ENCODE measurements around the gene GPR179.
"Not testable (repeated sequence)": the region's sequence is repeated elsewhere in the genome, so short reads cannot be mapped to it uniquely, and the experiment has no call there.

GPR179 gene

DNA sequence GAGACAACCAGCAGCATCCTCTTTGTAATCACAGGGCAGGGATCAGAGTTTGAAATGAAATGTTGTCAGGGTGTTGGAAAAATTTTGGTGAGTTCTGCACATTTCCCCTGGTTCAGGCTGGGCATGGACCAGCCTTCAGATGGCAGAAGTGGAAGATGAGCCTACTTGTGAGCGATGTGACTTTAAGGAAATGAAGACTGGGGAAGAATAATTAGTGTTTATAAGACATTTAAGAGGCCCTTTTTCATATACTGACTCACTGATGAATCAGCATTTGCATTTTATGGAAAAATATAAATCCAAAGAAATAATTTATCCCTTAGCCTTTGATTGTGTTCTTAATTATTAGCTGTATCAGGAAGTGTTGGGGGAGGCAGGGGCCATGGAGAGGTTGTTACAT is 20.9 kb downstream of the GPR179 start:
- DNase-seq = no peak

DNA sequence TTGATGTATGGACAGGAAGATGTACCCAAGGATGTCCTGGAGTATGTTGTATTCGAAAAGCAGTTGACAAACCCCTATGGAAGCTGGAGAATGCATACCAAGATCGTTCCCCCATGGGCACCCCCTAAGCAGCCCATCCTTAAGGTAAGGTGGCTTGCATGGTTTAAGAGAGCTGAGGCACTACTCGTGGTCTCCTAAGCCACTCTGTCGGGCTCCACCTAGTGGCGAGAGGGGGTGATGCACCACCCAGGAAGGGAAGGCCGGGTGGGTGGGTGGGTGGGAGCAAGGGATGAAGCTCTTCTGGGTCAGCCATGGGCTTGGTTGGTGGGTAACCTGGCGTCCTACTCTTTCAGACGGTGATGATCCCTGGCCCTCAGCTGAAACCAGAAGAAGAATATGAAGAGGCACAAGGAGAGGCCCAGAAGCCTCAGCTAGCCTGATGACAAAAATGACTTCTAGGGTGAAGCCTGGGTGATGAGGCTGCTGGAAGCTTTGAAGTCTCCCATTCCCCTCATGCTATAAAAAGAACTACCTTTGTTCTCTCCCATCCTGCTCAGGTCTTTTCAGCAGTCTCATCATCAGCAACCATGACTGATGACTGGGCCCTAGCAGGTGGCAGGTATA is 21.5 kb downstream of the GPR179 start:
- DNase-seq = peak; percentile 75

DNA sequence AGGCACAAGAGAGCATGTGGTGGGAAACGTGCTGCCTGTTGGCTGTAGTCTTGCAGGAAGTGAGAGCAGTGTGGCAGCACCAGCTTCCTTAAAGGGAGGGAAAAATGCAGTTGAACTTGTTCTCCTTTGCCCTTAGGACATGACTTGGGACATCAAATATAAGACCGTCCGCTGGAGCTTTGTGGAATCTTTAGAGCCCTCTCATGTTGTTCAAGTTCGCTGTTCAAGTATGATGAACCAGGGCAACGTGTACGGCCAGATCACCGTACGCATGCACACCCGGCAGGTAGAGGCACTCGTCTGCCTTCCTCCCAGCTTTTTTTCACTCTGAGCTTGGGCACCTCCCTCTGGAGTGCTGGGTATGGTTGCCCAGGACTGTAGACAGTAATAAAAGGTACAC is 23.3 kb downstream of the GPR179 start:
- DNase-seq = no peak

GRCh38 chr17:38317081-38317480 is 26.7 kb downstream of the GPR179 start:
- DNase-seq = no peak

DNA sequence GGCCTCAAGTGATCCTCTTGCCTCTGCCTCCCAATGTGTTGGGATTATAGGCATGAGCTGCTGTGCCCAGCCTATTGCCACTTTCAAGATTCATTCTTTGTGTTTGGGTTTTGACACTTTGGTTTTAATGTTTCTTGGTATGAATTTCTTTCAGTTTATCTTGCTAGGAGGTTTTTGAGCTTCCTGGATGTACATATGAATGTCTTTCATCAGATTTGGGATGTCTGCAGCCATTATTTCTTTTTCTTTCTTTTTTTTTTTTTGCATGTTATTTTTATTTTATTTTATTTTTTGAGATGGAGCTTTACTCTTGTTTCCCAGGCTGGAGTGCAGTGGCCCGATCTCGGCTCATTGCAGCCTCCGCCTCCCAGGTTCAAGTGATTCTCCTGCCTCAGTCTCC is 28.3 kb downstream of the GPR179 start:
- no peak for DNase-seq

DNA sequence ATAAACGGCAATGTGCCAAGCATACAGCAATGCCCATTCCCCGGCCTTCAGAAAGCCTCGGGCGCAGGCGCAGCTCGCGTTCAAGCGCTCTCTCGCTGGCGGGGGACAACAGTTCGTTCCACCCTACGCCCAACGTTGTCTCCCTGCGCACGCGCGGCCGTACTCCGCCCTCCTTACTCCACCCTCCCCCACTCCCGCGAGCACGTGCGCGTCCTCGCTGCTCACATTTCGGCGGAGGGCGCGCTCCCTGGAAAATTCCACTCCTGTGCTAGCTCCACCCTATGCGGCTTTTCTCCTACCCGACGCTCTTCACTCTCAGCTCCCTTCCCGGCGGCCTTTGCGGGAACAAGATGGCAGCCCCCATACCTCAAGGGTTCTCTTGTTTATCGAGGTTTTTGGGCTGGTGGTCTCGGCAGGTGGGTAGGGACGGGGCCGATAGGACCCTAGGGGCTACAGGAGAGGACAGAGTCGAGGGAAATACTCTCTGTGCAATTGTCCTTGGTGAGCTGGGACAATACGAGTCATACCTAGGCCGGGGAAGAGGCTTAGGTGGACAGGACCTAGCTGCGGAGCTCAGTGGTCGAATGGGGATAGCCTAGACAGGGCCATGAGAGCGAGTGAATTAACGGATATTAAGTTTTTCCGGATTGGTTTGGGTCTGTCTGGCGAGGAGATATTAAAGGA is 46.8 kb downstream of the GPR179 start, which contains the start of gene MRPL45:
MRPL45 (plus strand) TSS at position 335 of the 684 bp plus-strand sequence; CDS start at position 351, 16 bp downstream.
- DNase-seq = peak; percentile 97

- DNase-seq = not testable (repeated sequence)
These were observed 48.0 kb downstream of the GPR179 start for GRCh38 chr17:38295602-38296365.

- not testable (repeated sequence) for DNase-seq
These were observed 54.0 kb downstream of the GPR179 start for GRCh38 chr17:38289760-38290159.

- DNase-seq = not testable (repeated sequence)
These were observed 55.4 kb downstream of the GPR179 start for GRCh38 chr17:38288217-38288827.

DNA sequence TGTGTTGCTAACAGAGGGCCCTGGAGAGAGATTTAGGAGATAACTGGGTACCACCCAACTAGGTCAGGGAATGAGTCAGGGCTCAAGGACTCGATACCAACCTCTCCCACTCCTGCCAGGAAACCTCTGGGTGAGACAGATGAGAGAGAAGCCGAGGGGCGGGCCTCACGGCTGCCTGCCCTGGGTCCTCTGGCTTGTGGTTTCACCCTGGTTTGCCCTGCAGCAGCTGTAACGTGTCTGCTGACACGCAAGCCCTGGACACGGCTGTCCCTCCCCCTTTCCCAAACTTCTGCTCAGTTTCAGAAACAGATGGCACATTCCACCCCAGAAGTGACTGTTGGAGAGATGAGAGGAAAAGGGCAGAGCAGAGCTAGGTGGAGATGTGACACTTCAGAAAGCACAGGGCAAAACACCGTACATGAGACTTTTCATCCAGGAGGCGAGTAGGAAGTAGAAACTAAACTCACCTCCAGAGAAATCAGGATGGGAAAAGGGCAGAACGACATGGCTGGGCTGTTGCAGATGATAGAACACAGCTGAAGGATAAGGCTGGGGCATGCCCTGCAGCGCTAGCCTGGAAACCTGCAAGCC is 57.2 kb downstream of the GPR179 start:
- peak; percentile 14 for DNase-seq

DNA sequence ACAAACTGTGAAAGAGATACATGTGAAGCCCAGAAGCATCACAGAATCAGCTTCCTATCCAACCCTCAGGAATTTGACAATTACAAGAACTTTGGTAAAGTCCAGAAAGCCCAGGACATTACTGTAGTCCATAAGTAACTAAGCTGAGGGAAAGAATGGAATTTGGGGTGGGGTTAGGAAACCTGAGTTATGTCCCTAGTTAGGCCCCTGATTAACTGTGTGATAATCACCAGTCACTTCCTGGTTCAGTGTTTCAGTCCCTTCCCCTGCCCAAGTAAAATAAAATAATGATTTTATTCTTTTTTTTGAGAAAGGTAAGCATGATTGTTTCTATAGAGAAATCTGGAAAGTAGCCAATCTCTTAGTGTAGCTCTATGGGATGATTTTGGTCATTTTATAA is 57.8 kb downstream of the GPR179 start:
- DNase-seq = not testable (repeated sequence)
